Measurements from ENCODE around the gene CHIT1. TPM values are rescaled to one million over a fixed set of nuclear protein-coding genes. Genes with fewer than 3 reads are reported as not detected.

CHIT1 gene
- total RNA-seq, 1 experiment from 2014 or later, result not detected

GRCh38 chr1:203206129-203206687, 23.3 kb downstream of the CHIT1 start:
- in situ Hi-C loops (cut with HindIII; ENCODE audit: low pct_unique_long_range_greater_than_20kb, low sequenced_read_pairs), result loop anchor here (25.0 kb wide), 1 partner anchor 169 kb away; the partner anchor contains the start of gene PPFIA4
- no peak for DNase-seq (ENCODE audit: low read depth)

GRCh38 chr1:203204756-203205155, 24.7 kb downstream of the CHIT1 start:
- in situ Hi-C loops (cut with HindIII; ENCODE audit: low pct_unique_long_range_greater_than_20kb, low sequenced_read_pairs), result loop anchor here (25.0 kb wide), 1 partner anchor 167 kb away; the partner anchor contains the start of gene PPFIA4
- no peak for DNase-seq (ENCODE audit: low read depth)

- no peak for DNase-seq (ENCODE audit: low read depth)
- in situ Hi-C loops (cut with HindIII; ENCODE audit: low pct_unique_long_range_greater_than_20kb, low sequenced_read_pairs), result loop anchor here (25.0 kb wide), 1 partner anchor 165 kb away; the partner anchor contains the start of gene PPFIA4
These were observed 26.8 kb downstream of the CHIT1 start for GRCh38 chr1:203202431-203203245.

- no peak for DNase-seq (ENCODE audit: low read depth)
- in situ Hi-C loops (cut with HindIII; ENCODE audit: low pct_unique_long_range_greater_than_20kb, low sequenced_read_pairs), result loop anchor here (25.0 kb wide), 1 partner anchor 164 kb away; the partner anchor contains the start of gene PPFIA4
These were observed 27.8 kb downstream of the CHIT1 start for GRCh38 chr1:203201516-203202205.

- in situ Hi-C loops (cut with HindIII; ENCODE audit: low pct_unique_long_range_greater_than_20kb, low sequenced_read_pairs), result loop anchor here (25.0 kb wide), 1 partner anchor 164 kb away; the partner anchor contains the start of gene PPFIA4
- no peak for DNase-seq (ENCODE audit: low read depth)
These were observed 28.6 kb downstream of the CHIT1 start for GRCh38 chr1:203200916-203201315.

GRCh38 chr1:203199816-203200571, 29.5 kb downstream of the CHIT1 start:
- no peak for DNase-seq (ENCODE audit: low read depth)
- in situ Hi-C loops (cut with HindIII; ENCODE audit: low pct_unique_long_range_greater_than_20kb, low sequenced_read_pairs), result loop anchor here (25.0 kb wide), 1 partner anchor 163 kb away; the partner anchor contains the start of gene PPFIA4

- DNase-seq (ENCODE audit: low read depth), result no peak
- in situ Hi-C loops (cut with HindIII; ENCODE audit: low pct_unique_long_range_greater_than_20kb, low sequenced_read_pairs), result no loop called here
These were observed 30.0 kb downstream of the CHIT1 start for GRCh38 chr1:203199481-203199815.

- in situ Hi-C loops (cut with HindIII; ENCODE audit: low pct_unique_long_range_greater_than_20kb, low sequenced_read_pairs), result no loop called here
- DNase-seq (ENCODE audit: low read depth), result no peak
These were observed 30.5 kb downstream of the CHIT1 start for GRCh38 chr1:203199002-203199401.

GRCh38 chr1:203197625-203198024, 31.8 kb downstream of the CHIT1 start:
- DNase-seq (ENCODE audit: low read depth), result peak; percentile 31

GRCh38 chr1:203196371-203196770, 33.1 kb downstream of the CHIT1 start:
- in situ Hi-C loops (cut with HindIII; ENCODE audit: low pct_unique_long_range_greater_than_20kb, low sequenced_read_pairs), result no loop called here
- no peak for DNase-seq (ENCODE audit: low read depth)

More at GRCh38 chr1:203197625-203198024, 31.8 kb downstream of the CHIT1 start:
- in situ Hi-C loops (cut with HindIII; ENCODE audit: low pct_unique_long_range_greater_than_20kb, low sequenced_read_pairs), result no loop called here

GRCh38 chr1:203190949-203191348, 38.5 kb downstream of the CHIT1 start:
- in situ Hi-C loops (cut with HindIII; ENCODE audit: low pct_unique_long_range_greater_than_20kb, low sequenced_read_pairs), result no loop called here
- DNase-seq (ENCODE audit: low read depth), result no peak

GRCh38 chr1:203189951-203190352, 39.5 kb downstream of the CHIT1 start:
- DNase-seq (ENCODE audit: low read depth), result no peak
- in situ Hi-C loops (cut with HindIII; ENCODE audit: low pct_unique_long_range_greater_than_20kb, low sequenced_read_pairs), result no loop called here

- DNase-seq (ENCODE audit: low read depth), result no peak
- in situ Hi-C loops (cut with HindIII; ENCODE audit: low pct_unique_long_range_greater_than_20kb, low sequenced_read_pairs), result no loop called here
These were observed 40.7 kb downstream of the CHIT1 start for GRCh38 chr1:203188686-203189232.

- in situ Hi-C loops (cut with HindIII; ENCODE audit: low pct_unique_long_range_greater_than_20kb, low sequenced_read_pairs), result no loop called here
- DNase-seq (ENCODE audit: low read depth), result no peak
These were observed 41.7 kb downstream of the CHIT1 start for GRCh38 chr1:203187689-203188264.

- DNase-seq (ENCODE audit: low read depth), result no peak
- in situ Hi-C loops (cut with HindIII; ENCODE audit: low pct_unique_long_range_greater_than_20kb, low sequenced_read_pairs), result no loop called here
These were observed 42.2 kb downstream of the CHIT1 start for GRCh38 chr1:203187304-203187685.

- in situ Hi-C loops (cut with HindIII; ENCODE audit: low pct_unique_long_range_greater_than_20kb, low sequenced_read_pairs), result no loop called here
- DNase-seq (ENCODE audit: low read depth), result no peak
These were observed 42.8 kb downstream of the CHIT1 start, which contains the start of gene CHI3L1 for GRCh38 chr1:203186446-203187303. TSS of gene CHI3L1 (minus strand) at chr1:203186704. CDS start at chr1:203186623, 81 bp downstream.

GRCh38 chr1:203186091-203186445, 43.4 kb downstream of the CHIT1 start:
- in situ Hi-C loops (cut with HindIII; ENCODE audit: low pct_unique_long_range_greater_than_20kb, low sequenced_read_pairs), result no loop called here
- no peak for DNase-seq (ENCODE audit: low read depth)
